ENCODE measurements around the gene FNDC5.

DNA sequence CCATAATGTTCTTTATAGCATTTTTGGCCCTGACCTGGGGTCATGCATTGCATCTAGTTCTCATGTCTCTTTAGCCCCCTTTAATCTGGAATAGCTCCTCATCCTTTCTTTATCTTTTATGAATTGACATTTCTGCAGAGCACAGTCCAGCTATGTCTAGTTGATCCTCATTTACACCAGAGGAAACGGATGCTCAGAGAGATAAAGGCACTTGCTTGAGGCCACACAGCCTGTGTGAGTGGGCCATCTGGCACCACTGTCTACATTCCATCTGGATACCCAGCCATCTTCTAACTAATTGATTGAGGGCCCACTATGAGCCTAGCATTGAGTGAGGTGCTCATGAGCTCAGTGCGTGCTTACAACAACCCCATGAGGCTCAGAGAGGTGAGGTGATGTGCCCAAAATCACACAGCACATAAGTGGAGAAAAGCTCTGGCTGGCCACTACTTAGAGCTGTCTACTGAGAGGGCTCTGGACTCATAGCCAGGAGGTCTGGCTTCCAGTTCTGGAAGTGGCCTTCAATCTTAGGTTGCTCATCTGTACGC lies 19.1 kb upstream of the FNDC5 start:
- no peak for TF ChIP-seq SP2 (CRISPR knock-in tag; IDR thresholded peaks at IDR 0.05)
- TF ChIP-seq YY1 (IDR thresholded peaks at IDR 0.05; ENCODE audit: insufficient read depth, insufficient replicate concordance, low read depth, low read length): no peak
